ENCODE data around the gene AZU1.

- TF ChIP-seq CTCF (conservative IDR thresholded peaks at IDR 0.05; ENCODE audit: low read depth, low read length) (no peak), EZH2 (IDR thresholded peaks at IDR 0.05; ENCODE audit: borderline replicate concordance, low read depth, low read length, poor library complexity, severe bottlenecking) (no peak)
These were observed 20.8 kb downstream of the AZU1 start for GRCh38 chr19:848386-848921.
